Right ventricle myocardium superior (tissue), 1 donor: ENCODE measurements around the gene DHRS3. TPM values are rescaled to one million over a fixed set of nuclear protein-coding genes. Genes with fewer than 3 reads are reported as not detected.

ENCODE experiments used
- ATAC-seq: fragments of 200-7000 bp; cut with Tn5 transposase; one replicate; pipeline ENCODE4 v1.9.1; 2020; ENCODE audit warnings: mild to moderate bottlenecking; ENCODE audit not compliant: poor library complexity
- DNase-seq: peaks from one replicate; pipeline ENCODE4 v3.0.0-alpha.2; 2020
- intact Hi-C: fragments of 100-400 bp; cut with DNase I; formaldehyde crosslinking; loops from one replicate; pipeline ENCODE4 v1.11.2; 2022
- total RNA-seq: library from RNA; stranded (reverse); fragmentation: NEBNext Ultra II Directional; extraction: Animal tissue kit (Norgen Biotek cat#: 25700); gene quantifications from one replicate; pipeline ENCODE4 v1.2.1, GENCODE V29; 2021
- donor health status: DM: no; HTN: yes; CAD: no; lungs with severe emphysema.

DHRS3 gene
- total RNA-seq, 1 donor from 2014 or later, result 84.7 TPM

DNA sequence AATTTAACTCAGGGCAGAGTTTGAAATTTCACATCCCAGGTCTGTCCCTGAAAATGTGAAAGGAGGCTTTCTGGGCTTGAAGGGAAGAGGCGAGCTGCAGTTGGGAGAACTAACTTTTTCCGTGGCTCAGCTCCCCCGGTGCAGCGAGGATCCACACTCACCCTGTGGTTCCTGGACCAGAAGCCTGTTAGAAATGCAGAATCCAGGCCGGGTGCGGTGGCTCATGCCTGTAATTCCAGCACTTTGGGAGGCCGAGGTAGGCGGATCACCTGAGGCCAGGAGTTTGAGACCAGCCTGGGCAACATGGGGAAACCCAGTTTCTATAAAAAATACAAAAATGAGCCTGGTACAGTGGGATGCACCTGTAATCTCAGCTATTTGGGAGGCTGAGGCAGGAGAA lies 2.9 kb upstream of the DHRS3 start:
- no peak for DNase-seq
- no peak for ATAC-seq
- intact Hi-C loops, result loop anchor here (10.0 kb wide), 1 partner anchor 306 kb away; no protein-coding TSS in a partner anchor

DNA sequence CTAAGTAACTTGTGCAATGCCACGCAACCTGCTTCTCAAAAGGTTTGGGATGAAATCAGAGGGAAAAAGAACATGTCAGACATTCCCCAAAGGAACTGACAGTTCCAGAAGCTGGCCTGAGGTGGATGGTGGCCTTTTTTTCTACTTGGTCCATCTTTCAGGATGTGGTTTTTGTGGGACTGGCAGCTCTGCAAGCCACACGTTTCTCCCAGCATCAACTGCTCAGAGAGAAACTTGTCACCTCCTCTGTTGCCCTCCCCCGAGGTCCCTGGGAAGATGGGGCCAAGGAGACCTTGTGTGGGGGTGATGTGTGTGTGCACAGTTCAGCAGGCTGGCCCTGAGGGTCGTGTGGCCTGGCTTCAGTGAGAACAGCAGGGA lies 2.5 kb upstream of the DHRS3 start:
- ATAC-seq, result no peak
- intact Hi-C loops, result loop anchor here (10.0 kb wide), 1 partner anchor 306 kb away; no protein-coding TSS in a partner anchor
- no peak for DNase-seq

DNA sequence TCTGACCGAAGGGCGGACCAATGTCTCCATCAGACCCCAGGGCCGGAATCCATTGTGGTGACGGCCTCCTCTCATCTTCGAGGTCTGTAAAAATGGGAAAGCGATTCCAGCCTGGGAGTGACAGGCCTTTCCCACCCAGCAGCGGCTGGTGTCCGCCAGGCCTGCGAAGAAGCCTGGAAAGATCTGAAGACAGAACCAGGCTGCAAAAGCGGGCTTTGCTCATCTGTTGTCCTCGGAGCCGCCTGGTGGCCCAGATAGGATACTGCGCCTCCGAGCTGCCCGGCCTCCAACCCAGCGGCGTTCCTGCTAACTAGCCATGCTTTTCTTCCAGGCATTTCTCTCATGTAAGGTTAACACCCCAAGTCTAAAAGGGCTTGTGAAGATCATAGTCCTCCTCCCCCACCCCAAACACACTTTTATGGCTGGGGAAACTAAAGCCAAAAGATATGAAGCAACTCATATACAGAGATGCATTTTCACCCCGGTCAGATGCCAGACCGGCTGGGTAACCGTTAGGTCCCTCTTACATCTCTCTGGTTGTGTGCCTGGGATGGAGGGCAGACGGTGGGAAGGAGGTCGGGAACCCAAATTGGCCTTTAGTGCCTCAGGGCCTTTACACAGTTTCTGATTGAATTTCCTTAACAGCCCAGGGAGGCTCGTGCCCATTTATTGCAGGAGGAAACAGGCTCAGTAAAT lies 1.9 kb upstream of the DHRS3 start:
- peak; percentile 57 for ATAC-seq
- peak; percentile 91 for DNase-seq
- intact Hi-C loops, result loop anchor here (5.0 to 10.0 kb wide), 3 partner anchors 143 to 305 kb away; no protein-coding TSS in a partner anchor

DNA sequence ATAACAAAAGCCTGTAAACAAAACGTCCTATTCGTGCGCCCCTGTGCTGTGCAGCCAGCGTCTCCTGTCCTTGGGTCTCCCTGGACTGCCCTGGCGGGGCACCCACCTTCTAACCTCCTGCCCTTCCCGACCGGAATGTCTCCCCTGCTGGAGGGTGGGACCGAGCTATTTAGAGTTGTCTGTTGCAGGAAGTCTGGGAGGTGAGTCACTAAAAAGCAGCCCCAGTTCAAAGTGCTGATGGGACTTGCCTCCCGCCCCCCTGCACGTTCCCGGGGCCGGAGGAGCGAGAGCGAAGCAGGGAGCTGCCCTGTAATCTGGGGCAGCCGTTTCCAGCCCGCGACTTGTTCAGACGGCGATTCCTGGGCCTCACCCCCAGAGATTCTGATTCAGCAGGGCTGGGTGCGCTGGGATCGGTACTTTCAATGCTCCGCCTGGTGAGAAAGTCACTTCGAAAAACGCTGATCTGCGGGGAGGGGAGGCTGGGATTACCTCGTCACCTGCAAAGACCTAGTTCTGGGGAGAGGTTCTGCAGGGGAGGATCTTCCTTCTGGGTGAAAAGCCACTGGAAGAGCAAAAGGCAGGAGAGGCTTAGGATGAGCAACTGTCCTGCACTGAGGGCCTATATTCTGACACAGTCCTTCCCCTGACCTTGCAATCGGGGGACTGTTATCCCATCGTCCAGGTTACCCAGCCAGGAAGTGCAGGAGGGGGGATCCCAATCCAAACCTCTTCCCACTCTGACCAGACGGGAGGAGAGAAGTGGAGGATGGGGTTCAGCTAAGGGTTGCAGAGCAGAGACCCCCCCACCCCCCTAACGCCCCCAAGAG lies 1.2 kb upstream of the DHRS3 start:
- peak; percentile 51 for ATAC-seq
- DNase-seq, result peak; percentile 84
- intact Hi-C loops, result loop anchor here (5.0 kb wide), 2 partner anchors 142 to 212 kb away; no protein-coding TSS in a partner anchor

DNA sequence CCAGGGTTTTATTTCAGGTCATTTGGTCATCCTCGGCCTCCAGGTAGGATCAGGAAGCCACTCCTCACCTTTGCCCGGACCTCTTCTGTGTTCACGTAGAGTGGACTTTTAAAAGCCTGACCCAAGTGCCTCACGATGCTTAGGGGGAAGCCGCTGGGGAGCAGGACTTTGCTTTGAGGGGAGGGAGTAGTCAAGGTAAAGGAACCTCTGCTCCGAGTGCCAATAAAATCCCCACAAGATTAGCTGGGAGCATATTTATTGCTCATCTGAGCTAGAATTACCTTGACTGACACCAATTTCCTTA lies 603 bp upstream of the DHRS3 start:
- no peak for ATAC-seq
- intact Hi-C loops, result loop anchor here (5.0 kb wide), 2 partner anchors 141 to 211 kb away; no protein-coding TSS in a partner anchor
- no peak for DNase-seq

DNA sequence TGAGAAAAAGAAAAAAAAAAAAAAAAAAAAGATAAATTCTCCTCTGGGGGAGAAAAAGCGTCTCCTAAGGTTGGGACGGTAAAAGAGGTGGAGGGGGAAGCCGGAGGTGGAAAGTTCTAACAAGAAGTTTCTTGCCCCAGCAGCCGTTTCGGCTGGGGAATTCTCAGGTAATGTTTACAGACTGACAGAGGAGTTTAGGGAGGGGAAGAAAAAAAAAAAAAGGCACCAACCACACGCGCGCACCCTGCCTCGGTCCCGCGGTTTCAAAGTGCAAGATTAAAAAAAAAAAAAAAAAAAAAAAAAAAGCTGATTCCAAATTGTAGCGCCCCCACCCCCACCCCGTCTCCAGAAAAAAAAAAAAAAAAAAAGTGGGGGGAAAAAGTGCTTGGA lies 504 bp downstream of the DHRS3 start:
- intact Hi-C loops, result loop anchor here (5.0 kb wide), 2 partner anchors 140 to 210 kb away; no protein-coding TSS in a partner anchor
- DNase-seq (no peak), ATAC-seq (no peak)

DNA sequence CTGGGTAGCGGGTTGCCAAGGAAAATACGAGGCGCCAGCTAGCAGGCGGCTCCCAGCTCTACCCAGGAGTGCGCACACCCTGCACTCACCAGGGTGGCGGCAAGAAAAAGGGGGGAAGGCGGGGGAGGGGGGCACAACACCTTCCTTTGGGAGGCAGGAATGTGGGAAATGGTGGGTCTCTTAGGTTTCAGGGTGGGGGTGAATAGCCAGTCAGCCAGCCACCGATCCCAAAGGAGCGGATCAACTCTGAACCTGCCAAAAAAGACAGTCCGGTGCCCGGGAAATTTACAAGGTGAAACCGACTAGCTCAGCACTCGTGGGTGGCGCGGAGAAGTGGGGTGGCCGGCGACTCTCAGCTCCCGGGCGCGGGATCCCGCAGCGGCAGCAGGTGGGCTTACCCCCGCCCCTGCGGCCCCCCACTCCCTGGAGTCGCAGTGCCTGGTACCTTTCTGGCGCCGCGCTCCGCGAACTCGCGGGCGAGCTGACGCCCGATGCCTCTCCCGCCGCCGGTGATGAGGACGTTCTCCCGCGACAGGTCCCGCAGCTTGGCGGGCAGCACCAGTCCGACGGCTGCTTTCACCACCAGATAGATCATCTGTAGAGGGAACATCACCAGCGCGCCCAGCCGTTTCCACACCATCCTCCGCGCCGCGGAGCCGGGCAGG lies 1.2 kb downstream of the DHRS3 start:
- ATAC-seq (peak; percentile 11), DNase-seq (peak; percentile 62)
- intact Hi-C loops, result loop anchor here (5.0 kb wide), 2 partner anchors 140 to 210 kb away; no protein-coding TSS in a partner anchor

DNA sequence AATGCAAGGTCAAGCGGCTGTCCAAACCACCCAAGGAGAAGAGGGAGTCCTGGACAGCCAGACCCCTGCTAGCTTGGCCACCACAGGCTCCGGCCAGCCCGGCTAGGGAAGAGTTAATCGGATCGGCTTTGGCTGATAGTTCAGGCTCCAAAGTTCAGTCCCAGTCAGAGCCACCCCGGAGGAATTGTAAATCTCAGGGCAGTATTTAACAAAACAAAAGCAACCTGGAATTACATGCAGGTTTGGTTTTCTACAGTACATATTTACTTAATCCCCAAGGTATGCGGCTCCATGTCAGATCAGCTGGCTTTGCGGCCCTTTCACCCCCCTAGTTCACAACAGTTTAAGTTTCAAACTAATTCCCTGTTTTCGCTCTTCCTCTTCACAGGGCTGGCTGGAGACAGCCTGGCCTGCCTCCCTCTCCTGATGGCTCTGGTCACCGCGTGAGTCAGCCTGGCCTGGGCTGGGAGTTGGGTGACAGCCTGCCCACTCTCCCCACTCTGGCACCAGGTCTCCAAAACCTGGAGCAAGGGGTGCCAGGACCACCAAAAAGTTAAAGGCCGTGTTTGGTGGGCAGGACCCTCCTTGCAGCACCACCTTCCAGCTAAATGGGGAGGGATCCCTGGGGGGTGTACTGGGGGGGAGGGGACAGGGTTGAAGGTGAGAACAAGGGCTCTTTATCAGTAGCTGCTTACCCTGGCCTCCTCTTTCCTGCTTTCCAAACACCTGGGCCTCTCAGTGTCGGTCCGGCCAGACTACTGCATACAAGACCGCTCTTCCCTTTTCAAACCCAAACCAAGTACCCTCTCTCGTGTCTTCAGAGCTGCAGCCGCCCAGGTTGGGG lies 1.9 kb downstream of the DHRS3 start:
- ATAC-seq (peak; percentile 51), DNase-seq (peak; percentile 79)
- intact Hi-C loops, result loop anchor here (5.0 kb wide), 2 partner anchors 139 to 209 kb away; no protein-coding TSS in a partner anchor

DNA sequence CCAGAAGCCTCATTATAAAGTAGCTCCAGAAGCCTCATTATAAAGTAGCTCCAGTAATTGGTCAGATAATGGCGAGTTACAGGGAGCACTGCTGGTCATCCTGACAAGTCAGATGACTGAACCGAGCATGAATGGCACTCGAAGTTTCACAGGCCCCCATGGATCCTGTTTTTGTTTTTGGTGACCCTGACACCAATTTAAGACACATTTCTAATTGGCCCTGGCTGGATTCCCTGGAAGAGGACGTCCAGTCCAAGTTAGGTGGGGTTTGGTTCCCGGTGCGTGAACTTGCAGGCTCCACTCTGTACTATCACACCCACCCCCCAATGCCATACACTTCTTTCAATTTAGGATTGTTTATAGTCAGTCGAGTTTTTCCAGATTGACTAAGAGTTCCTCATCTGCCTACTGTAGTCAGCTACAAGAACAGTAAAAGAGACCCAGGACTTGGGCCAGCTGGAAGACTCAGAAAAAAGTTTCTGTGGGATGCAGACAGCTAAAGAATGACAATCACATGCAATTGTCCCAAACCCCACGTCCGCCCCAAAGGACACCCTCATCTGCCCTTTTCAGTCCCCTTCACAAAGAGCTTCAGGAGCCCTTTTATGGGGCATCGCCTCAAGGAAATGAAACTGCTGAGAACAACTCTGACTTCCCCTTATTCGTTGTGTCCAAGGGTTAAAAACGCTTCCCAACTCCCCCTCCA lies 2.7 kb downstream of the DHRS3 start:
- intact Hi-C loops, result loop anchor here (5.0 kb wide), 2 partner anchors 138 to 208 kb away; no protein-coding TSS in a partner anchor
- ATAC-seq, result peak; percentile 0
- DNase-seq, result no peak

DNA sequence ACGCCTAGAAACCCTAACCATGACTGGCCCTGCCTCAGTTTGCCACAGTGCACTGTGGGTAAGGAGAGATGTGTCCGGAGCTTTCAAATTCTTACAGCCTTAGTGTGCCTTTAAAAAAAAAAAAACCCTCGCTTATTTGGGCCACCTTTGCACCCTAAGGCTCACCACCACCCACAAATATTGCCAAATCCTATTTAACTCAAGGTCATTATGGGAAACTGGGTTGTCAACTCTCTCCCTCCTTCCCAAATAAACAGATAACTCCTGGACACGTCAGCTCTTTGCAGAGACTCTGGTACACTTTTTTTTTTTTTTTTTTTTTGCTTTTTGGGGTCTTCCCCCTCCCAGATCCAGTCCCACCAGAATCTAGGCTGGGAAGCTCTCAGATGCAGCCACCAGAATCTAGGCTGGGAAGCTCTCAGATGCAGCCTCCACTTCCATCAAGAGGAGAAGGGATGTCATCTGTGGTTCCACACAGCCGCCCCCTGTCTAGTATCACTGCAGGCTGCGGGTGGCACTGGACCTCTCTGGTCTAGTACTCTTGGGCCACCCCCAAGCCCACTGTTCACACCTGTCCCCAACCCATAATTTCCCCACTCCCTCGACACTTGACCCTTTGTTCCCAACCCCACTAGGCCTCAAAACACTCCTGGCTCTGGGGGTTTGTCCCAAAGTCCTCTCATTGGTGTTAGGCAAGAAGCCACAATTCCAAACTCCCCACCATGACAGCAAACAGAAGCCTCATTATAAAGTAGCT lies 3.4 kb downstream of the DHRS3 start:
- ATAC-seq (no peak), DNase-seq (no peak)
- intact Hi-C loops, result loop anchor here (5.0 kb wide), 2 partner anchors 137 to 207 kb away; no protein-coding TSS in a partner anchor

DNA sequence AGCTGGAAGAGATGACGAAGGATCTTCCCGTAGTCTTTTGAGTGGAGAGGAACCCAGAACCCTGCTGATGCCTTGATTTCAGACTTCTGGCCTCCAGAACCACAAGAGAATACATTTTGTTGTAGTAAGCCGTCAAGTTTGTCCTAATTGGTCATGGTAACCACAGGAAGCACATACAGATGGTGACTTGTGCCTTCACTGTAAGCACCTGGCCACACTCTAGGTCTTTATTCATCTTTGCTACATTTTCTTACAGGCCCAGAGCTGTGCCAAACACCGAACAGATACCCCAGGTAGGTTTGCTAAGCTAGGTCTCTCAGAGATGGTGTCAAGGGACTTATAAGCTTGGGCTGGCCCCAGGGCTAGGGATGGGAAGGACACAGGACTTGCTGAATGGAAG lies 4.8 kb downstream of the DHRS3 start:
- DNase-seq (no peak), ATAC-seq (no peak)
- intact Hi-C loops, result no loop called here

DNA sequence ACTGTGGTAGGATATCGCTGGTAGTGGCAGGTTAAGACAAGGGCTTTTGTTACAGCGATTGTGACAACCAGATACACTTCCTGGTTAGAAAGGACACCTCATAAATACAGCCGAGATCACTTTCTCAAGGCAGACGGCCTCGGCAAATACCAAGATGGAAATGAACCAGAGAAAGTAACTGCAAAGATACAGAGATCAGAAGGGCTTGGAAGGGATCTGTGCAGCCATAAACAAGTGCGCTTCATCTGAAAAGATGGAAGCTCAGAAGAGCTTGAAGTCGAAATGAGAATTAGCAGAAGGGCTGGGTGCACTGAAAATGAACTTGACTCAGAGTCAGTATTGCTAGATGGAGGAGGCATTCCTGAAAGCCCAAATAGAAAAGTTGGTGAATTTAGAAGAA lies 7.1 kb downstream of the DHRS3 start:
- ATAC-seq (no peak), DNase-seq (no peak)
- intact Hi-C loops, result no loop called here

DNA sequence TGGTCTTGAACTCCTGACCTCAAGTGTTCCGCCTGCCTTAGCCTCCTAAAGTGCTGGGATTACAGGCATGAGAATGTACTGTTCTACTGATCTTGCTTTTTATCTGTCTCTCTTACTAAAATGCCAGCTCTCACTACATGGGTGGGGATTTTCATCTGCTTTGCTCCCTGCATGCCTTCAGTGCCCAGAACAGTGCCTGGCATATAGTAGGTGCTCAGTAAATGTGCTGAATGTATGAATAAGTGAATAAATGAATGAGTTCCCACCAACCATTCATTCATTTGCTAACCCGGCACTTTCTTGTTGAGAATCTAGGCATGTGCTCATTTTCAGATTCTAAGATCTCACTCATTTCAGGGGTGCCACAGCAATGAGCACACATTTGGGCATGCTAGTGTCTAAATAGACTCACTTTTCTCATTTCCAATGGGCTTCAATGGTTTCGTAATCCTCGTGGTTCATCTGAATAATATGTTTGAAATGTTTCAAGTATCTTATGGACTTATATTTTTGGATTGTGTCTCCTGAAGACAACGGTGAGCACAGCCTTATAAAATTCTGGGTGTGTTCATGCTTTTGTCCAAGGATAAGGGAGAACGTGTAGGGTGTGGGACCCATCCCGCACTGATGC lies 7.6 kb downstream of the DHRS3 start:
- no peak for ATAC-seq
- intact Hi-C loops, result no loop called here

DNA sequence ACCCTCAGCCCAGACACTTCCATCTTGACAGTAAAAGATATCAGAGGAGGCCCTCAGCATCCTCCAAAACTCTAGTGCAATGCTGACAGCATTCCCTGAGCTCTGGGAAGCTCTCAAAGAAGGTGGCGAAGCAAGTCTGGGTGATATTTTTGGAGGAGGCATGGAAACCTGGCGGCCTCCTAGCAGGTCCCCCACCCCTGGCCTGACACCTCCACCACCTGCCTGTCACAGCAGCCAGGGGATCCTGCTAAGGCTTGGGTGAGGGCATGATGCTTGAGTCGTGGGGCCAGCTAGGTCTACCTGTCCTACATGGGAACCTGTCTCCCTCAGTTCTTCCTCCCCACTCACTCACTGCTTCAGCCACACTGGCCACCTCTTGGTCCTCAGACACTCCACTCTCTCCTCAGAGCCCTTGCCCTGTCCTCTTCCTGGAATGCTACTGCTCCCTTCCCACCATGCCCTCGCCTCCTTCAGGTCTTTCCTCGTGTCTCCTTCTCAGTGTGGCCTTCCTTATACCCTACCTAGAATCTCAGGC lies 8.5 kb downstream of the DHRS3 start:
- no peak for ATAC-seq
- intact Hi-C loops, result no loop called here
- DNase-seq, result no peak

More for the DNA sequence above, 7.6 kb downstream of the DHRS3 start:
- no peak for DNase-seq

DNA sequence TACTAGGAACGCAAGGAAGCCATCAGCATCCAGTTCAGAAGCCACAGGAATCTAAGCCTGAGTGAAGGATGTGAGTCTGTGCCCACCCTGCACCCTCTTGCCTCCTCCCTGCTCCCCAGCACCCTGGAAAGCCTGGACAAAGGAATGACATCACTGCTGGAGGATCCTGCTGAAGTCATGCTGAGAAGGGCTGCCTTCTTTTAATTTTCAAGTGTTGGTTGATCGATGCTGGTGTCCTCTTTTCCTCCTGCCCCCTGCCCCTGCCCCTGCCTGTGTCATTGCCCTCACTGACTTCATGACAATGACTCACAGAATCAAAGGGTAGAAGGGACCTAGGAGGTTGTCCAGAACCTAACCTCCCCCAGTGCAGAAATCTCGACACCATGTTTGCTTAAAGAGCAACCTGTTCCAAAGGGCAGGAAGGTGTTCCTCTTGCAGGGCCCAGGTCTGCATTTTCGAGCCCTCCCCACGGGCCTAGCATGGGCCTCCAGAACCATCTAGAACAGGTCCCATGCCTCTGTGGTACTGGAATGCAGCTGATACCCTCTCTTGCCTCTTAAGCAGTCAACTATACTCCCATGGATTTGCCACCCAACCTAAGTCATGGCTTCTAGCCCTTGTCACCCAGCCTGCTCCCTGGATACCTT lies 9.6 kb downstream of the DHRS3 start:
- ATAC-seq, result no peak
- peak; percentile 5 for DNase-seq
- intact Hi-C loops, result no loop called here

DNA sequence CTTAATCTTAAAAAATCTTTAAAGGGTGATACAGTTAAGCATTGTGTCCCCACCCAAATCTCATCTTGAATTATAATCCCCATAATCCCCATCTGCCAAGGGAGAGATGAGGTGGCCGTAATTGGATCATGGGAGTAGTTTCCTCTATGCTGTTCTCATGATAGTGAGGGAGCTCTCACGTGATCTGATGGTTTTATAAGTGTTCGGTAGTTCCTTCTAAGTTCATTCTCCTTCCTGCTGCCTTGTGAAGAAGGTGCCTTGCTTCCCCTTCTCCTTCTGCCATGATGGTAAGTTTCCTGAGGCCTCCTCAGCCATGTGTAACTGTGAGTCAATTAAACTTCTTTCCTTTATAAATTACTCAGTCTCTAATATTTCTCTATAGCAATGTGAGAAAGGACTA lies 10.7 kb downstream of the DHRS3 start:
- ATAC-seq, result no peak
- no peak for DNase-seq
- intact Hi-C loops, result no loop called here
